OCI-LY1 (cell line): ENCODE data around the gene HTR4.

ENCODE experiments used
- EZH2 ChIP-seq: fragments of 200-600 bp; sonication (generic), shearing (Covaris generic); IDR thresholded peaks from 2 replicates; pipeline ENCODE4 v1.8.0; 2017; ENCODE audit warnings: borderline replicate concordance, mixed run types, mild to moderate bottlenecking, antibody characterized with exemption, low read length, moderate library complexity, mixed read lengths
- TF ChIP-seq, protein P1 (sequence below): fragments of 200-600 bp; sonication (generic), shearing (Covaris generic); IDR thresholded peaks from 2 replicates; pipeline ENCODE4 v1.5.1; 2017; ENCODE audit warnings: mild to moderate bottlenecking, antibody characterized with exemption, low read length, moderate library complexity, mixed read lengths

DNA sequence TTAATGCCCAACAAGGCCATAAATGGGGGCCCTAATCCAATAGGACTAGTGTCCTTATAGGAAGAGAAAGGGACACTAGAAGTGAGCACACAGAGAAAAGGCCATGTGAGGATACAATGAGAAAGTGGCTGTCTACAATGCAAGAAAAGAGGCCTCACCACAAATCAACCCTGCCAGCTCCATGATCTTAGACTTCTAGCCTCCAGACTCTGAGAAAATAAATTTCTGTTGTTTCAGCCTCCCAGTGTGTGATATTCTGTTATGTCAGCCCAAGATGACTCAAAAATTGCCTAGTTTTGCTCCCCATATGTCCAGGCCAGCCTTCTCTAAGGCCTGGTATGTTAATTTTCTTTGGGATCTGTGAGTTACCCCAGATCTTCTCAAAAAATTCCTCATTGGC lies 32.3 kb upstream of the HTR4 start:
- TF ChIP-seq, protein P1, sequence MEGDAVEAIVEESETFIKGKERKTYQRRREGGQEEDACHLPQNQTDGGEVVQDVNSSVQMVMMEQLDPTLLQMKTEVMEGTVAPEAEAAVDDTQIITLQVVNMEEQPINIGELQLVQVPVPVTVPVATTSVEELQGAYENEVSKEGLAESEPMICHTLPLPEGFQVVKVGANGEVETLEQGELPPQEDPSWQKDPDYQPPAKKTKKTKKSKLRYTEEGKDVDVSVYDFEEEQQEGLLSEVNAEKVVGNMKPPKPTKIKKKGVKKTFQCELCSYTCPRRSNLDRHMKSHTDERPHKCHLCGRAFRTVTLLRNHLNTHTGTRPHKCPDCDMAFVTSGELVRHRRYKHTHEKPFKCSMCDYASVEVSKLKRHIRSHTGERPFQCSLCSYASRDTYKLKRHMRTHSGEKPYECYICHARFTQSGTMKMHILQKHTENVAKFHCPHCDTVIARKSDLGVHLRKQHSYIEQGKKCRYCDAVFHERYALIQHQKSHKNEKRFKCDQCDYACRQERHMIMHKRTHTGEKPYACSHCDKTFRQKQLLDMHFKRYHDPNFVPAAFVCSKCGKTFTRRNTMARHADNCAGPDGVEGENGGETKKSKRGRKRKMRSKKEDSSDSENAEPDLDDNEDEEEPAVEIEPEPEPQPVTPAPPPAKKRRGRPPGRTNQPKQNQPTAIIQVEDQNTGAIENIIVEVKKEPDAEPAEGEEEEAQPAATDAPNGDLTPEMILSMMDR = no peak
- TF ChIP-seq EZH2 = no peak
